Measurements from ENCODE around the gene CNNM2.
A peak's percentile ranks its signal among the peaks of the same experiment; 100 is the strongest.
"Not testable (repeated sequence)": the region's sequence is repeated elsewhere in the genome, so short reads cannot be mapped to it uniquely, and the experiment has no call there.

Gene CNNM2

GRCh38 chr10:103040418-103040817 lies 122.3 kb downstream of the CNNM2 start:
- no peak for DNase-seq (ENCODE audit: low read depth, low spot score)

GRCh38 chr10:103041391-103041790 lies 123.3 kb downstream of the CNNM2 start:
- no peak for DNase-seq (ENCODE audit: low read depth, low spot score)

GRCh38 chr10:103042129-103042528 lies 124.0 kb downstream of the CNNM2 start:
- DNase-seq (ENCODE audit: low read depth, low spot score) = no peak

- no peak for DNase-seq (ENCODE audit: low read depth, low spot score)
These were observed 124.8 kb downstream of the CNNM2 start for GRCh38 chr10:103042908-103043307.

GRCh38 chr10:103044942-103045489 lies 126.9 kb downstream of the CNNM2 start:
- no peak for DNase-seq (ENCODE audit: low read depth, low spot score)

GRCh38 chr10:103045961-103046360 lies 127.9 kb downstream of the CNNM2 start:
- no peak for DNase-seq (ENCODE audit: low read depth, low spot score)

- no peak for DNase-seq (ENCODE audit: low read depth, low spot score)
These were observed 129.3 kb downstream of the CNNM2 start for GRCh38 chr10:103047381-103047780.

- no peak for DNase-seq (ENCODE audit: low read depth, low spot score)
These were observed 131.1 kb downstream of the CNNM2 start for GRCh38 chr10:103049237-103049636.

GRCh38 chr10:103053659-103054581 lies 135.8 kb downstream of the CNNM2 start:
- DNase-seq (ENCODE audit: low read depth, low spot score) = peak; percentile 40

- DNase-seq (ENCODE audit: low read depth, low spot score) = no peak
These were observed 136.5 kb downstream of the CNNM2 start for GRCh38 chr10:103054621-103055020.

- no peak for DNase-seq (ENCODE audit: low read depth, low spot score)
These were observed 137.0 kb downstream of the CNNM2 start for GRCh38 chr10:103055105-103055504.

- no peak for DNase-seq (ENCODE audit: low read depth, low spot score)
These were observed 139.9 kb downstream of the CNNM2 start for GRCh38 chr10:103058034-103058433.

GRCh38 chr10:103060575-103060974 lies 142.5 kb downstream of the CNNM2 start:
- DNase-seq (ENCODE audit: low read depth, low spot score) = no peak

GRCh38 chr10:103062854-103063590 lies 144.9 kb downstream of the CNNM2 start:
- DNase-seq (ENCODE audit: low read depth, low spot score) = no peak

GRCh38 chr10:103064956-103065355 lies 146.9 kb downstream of the CNNM2 start:
- no peak for DNase-seq (ENCODE audit: low read depth, low spot score)

GRCh38 chr10:103066141-103067098 lies 148.3 kb downstream of the CNNM2 start:
- no peak for DNase-seq (ENCODE audit: low read depth, low spot score)

GRCh38 chr10:103067099-103067477 lies 149.0 kb downstream of the CNNM2 start:
- not testable (repeated sequence) for DNase-seq (ENCODE audit: low read depth, low spot score)

- DNase-seq (ENCODE audit: low read depth, low spot score) = no peak
These were observed 149.4 kb downstream of the CNNM2 start for GRCh38 chr10:103067484-103067883.

GRCh38 chr10:103067956-103068355 lies 149.9 kb downstream of the CNNM2 start:
- DNase-seq (ENCODE audit: low read depth, low spot score) = no peak

GRCh38 chr10:103069453-103070331 lies 151.6 kb downstream of the CNNM2 start:
- DNase-seq (ENCODE audit: low read depth, low spot score) = peak; percentile 25
